ENCODE results near the gene PHF19.
A peak's percentile ranks its signal among the peaks of the same experiment; 100 is the strongest.

The PHF19 gene

DNA sequence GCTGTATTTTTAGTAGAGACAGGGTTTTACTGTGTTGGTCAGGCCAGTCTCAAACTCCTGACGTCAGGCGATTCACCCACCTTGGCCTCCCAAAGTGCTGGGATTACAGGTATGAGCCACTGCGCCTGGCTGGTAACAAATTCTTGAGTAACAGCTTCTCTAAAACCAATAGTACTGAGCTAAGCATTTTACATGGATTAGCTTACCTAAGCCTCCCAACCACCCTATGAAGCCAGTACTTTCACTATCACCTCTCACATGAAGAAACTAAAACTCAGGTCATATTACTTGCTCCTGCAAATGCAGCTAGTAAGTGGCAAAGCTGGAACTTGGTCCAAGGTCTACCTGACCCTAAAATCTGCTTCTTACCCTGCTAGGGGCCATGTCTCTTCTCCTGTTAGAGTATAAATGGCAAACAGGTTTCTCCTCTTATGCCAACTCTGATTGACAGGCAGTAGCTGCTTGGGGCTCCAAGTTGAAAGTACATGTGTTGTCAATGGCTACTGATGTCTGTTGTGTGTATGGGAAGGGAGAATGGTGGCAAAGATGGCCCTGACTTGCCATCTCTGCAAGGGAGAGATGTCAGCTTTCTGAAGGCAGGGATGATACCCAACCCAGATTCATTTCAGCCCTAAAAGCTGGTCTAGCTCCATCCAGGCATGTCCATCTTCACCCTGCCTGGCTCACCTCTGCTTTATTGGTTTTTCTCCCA is 4.0 kb downstream of the PHF19 start:
- no peak for DNase-seq

DNA sequence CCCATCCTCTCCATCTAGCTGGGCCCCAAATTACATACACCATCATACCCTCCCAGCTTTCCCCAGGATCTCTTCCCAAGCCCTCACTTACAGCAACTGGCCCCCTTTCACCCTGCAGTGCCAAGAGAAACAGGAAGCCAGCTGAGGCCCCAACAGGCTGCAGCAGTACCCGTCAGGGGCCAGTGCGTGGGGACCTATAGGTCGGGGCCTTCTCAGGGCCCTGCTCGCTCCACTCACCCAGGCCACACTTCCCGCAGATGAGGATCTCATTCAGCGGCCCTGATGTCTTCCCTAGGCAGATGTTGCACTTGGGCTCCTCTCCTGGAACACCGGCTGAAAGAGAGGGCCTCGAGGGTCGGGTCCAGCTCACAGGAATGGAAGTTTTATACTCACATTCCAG is 6.8 kb downstream of the PHF19 start:
- no peak for DNase-seq

- DNase-seq = no peak
Measured at GRCh38 chr9:120869726-120870125, 7.3 kb downstream of the PHF19 start.

- DNase-seq = no peak
Measured at GRCh38 chr9:120869360-120869687, 7.7 kb downstream of the PHF19 start.

- DNase-seq = no peak
Measured at GRCh38 chr9:120868676-120869359, 8.2 kb downstream of the PHF19 start.

DNA sequence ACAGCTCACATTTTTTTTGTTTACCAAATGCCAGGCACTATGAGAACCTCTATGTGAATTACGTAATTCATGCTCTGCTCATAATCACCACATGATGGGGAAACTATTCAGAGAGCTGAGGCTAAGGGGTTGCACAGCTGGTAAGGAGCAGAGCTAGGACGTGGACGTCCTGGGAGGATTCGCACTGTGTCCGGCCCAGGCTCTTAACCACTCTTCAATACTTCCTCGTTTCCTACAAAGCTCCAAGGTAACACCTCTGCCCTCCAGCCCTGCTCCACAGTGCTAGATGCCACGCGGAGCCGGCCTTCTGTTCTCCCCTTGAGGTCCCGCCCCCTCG is 8.7 kb downstream of the PHF19 start:
- DNase-seq = no peak

DNA sequence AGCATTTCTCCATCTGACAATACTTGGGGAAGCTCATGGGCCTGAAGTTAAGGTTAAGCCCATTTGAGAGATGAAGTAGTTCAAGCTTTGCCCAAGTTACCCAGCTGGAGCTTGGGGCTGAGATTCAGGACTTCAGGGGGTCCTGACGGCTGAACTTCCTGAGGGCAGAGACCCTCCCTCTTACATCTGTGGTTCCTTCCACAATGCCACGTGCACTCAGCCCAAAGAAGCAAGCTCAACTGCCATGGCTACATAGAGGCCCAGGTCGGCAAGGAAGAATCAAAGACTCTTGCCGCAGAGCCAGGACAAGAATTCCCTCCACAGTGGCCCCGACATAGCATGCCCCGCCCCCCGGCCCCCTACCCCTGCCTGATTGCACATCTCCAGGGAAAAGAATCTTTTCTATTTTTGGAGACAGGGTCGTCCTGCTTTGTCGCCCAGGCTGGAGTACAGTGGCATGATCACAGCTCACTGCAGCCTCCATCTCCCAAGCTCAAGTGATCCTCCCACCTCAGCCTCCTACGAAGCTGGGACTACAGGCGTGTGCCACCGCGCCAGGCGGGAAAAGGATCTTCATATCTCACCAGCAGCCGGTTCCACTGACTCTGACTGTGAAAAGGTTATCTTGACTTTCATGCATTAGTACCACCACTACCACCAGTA is 9.2 kb downstream of the PHF19 start:
- DNase-seq = no peak

DNA sequence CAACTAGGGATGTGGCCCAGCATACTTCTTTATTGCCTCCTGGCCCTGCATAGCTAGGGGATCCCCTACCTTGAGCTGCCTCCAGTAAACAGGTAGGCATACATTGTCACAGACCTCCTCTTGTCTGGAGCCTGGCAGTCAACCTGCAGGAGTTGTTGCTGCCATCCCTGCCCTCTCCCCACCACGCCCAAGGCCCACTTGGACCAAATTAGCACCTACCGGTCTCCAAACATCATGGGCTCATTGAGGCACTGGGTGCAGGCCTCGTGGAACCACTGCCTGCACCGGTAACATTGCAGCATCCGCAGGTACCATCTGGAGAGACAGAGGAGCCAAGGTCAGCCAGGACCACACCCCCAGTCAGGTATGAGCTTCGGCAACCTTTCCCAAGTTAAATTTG is 10.3 kb downstream of the PHF19 start:
- no peak for DNase-seq

GRCh38 chr9:120865809-120866208 is 11.2 kb downstream of the PHF19 start:
- DNase-seq = no peak

GRCh38 chr9:120865176-120865575 is 11.8 kb downstream of the PHF19 start:
- no peak for DNase-seq

DNA sequence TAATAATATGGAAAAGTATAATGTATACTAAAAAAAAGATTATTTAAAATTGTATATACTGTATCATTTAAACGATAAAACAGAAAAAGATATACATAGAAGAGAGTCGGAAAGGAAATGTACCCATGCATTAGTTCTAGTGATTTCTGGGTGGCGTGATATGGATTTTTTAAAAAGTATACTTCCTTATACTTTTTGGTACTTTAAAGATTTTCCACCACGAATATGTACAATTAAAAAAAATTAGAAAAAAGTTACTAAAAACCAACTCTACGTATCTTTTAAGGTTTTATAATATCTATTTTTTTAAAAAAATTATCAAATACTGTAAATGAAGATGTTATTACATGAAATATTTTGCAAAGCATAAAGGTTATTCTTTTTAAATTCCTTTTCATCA is 12.3 kb downstream of the PHF19 start:
- DNase-seq = no peak

DNA sequence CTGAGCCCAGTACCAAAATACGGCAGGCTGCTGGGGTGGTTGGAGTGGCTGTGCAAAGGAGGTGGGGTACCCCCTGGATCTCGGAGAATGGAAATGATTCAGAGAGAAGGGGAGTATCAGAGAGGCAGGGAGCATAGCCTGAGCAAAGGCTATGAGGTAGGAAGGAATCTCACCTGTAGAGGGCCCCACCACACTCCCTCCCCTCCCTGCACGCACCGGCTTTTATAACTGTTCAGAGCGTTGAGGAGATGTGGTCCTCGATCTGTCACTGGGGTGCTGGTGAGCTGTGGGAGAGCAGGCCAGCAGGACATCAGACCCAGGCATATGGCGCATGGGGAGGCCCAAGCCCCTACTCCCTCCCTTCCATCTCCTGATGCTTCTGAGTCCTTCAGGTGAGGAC is 13.2 kb downstream of the PHF19 start:
- DNase-seq = no peak

DNA sequence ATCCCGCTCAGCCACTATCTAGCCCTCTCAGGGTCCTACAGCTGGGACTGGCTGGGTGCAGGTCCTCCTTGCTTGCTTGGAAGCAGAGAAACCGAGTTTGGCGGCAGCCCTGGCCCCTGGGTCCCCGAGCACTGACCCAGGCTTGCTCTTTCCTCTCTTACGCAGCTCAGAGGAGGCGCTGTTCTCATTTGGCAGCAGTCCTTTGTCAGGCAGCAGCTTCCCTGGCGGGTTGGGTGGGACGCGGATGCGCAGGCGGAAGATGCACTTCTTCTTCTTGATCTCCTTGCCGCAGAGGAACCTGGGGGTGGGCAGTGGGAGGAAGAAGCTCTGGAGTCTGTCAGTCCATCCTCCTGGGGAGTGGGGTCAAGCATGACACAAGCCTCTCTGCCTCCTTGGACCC is 14.5 kb downstream of the PHF19 start:
- no peak for DNase-seq

GRCh38 chr9:120861935-120862334 is 15.1 kb downstream of the PHF19 start:
- no peak for DNase-seq

GRCh38 chr9:120860083-120860482 is 16.9 kb downstream of the PHF19 start:
- DNase-seq = no peak

DNA sequence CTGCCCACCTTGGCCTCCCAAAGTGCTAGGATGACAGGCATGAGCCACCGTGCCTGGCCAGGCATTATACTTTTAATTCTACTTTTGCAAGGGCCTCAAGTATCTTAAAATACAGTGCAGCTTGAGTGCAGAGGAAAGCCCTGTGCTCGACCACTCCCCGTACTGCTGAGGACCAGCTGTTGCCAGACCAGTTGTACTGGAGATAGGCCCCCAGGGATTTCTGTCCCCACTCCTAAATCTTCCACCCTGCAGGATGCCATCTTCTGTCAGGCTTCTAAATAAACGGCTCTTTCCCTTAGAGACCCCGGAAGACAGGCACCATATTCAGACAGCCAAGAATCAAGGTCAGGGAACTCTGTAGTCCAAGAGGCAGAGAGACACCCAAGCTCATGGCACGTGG is 17.6 kb downstream of the PHF19 start:
- peak; percentile 92 to 98 for DNase-seq

GRCh38 chr9:120857902-120858301 is 19.1 kb downstream of the PHF19 start:
- DNase-seq = no peak

DNA sequence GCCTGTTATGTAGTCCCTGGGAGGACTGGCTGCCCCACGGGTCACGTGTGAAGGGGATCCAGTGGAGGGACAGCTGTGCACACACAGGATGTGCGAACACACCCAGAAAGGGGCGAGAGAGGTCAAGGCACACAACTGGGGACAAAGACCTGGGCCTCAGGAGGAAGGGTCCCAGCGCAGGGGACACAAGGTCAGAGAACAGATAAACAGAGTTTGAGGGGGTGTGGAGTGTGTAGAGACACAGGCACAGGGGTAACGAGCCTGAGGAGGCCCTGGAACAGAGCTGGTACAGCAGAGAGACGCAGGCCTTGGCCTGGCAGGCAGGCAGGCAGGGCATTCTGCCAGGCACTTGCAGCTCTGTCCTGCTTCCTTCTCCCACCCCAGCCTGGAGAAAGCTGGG is 19.5 kb downstream of the PHF19 start:
- no peak for DNase-seq

DNA sequence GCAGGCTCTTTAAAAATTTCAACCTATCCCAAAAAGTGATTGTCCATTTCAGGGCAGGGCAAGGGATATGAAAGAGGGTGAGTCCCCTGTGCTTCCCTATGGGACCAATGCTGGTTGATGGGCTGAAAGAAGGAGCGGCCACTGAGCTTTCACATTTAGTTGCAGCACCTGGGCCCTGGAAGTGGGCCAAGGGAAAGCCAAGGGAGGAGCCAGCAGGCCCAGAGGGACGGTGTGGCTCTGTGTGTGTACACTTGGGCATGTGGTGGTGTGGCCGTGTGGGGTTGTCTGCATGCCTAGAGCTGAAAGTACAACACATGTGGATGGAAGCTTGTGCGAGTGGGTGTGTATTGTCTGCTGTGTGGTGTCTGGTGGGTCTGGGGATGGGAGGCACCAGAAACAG is 20.3 kb downstream of the PHF19 start:
- peak; percentile 64 to 78 for DNase-seq

DNA sequence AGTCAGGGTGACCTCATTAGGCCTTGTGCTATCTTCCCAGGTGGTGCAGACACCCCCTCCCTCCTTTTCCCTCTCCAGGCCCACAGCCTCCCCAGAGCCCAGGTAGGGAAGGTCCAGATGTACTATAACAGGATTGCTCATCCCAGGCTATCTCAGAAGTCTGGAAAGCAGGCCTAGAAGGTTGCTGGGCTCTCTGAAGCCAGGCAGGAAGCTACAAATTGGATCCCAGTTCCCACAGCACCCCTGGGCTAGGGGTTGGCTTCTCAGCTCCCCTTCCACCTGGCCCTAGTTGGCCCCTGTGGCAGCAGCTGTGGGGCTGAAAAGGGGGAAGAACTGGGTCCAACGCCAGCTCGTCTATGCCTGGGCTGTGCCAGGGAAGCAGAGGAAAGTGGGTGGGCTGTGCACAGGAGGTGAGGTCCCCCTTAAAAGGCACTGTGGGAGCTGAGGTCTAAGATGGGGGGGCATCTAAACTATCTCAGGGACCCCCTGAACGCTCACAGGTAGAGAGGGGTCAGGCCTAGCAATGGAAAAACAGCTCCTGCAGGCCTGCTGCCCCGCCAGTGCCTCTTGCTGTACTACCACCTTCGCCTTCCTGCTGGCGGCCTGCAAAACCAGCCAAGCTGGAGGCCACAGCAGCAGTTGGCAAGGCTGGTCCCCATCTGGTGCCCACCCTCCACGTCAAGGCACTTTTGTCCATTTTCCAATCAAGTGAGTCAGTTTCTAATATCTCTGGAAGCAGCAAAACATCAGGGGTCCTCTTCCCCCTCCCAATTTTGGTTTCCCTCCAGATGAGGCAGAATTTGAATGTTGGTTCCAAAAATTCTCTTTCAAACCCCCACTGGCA is 20.9 kb downstream of the PHF19 start:
- peak; percentile 31 to 66 for DNase-seq

GRCh38 chr9:120854596-120855327 is 22.2 kb downstream of the PHF19 start:
- peak; percentile 17 to 59 for DNase-seq

GRCh38 chr9:120853198-120853597 is 23.8 kb downstream of the PHF19 start:
- peak in 1 of 2 experiments; percentile 25 for DNase-seq

Data from NCI-H524 (cell line).